SU-DHL-6 (cell line): Measurements from ENCODE around the gene DNAH3.

Experiments
- CTCF ChIP-seq: fragments of 200-600 bp; sonication (generic); IDR thresholded peaks from one replicate; pipeline ENCODE4 v1.5.1; 2017; ENCODE audit warnings: antibody characterized with exemption, mild to moderate bottlenecking, low read length, moderate library complexity; ENCODE audit not compliant: insufficient read depth, poor library complexity, severe bottlenecking
- EZH2phosphoT487 ChIP-seq: fragments of 200-600 bp; sonication (generic), shearing (Covaris generic); conservative IDR thresholded peaks from 2 replicates; pipeline ENCODE4 v1.6.1; 2018; ENCODE audit warnings: mild to moderate bottlenecking, antibody characterized with exemption, low read length, moderate library complexity, mixed read lengths

- TF ChIP-seq CTCF (no peak), EZH2phosphoT487 (no peak)
Measured at GRCh38 chr16:21167360-21167759, 16.7 kb upstream of the DNAH3 start.
